GM23248 (cell line): Measurements from ENCODE around the gene DPYSL5.

Experiments used
- EZH2 ChIP-seq: fragments of 200-600 bp; sonication (generic); IDR thresholded peaks from 2 replicates; pipeline ENCODE4 v1.6.1; 2018; ENCODE audit warnings: antibody characterized with exemption, mild to moderate bottlenecking; ENCODE audit not compliant: insufficient read depth, poor library complexity, severe bottlenecking
- EZH2phosphoT487 ChIP-seq: fragments of 200-600 bp; sonication (generic); IDR thresholded peaks from 2 replicates; pipeline ENCODE4 v1.6.1; 2018; ENCODE audit warnings: antibody characterized with exemption, moderate library complexity, mild to moderate bottlenecking, low read depth; ENCODE audit not compliant: insufficient read depth

DNA sequence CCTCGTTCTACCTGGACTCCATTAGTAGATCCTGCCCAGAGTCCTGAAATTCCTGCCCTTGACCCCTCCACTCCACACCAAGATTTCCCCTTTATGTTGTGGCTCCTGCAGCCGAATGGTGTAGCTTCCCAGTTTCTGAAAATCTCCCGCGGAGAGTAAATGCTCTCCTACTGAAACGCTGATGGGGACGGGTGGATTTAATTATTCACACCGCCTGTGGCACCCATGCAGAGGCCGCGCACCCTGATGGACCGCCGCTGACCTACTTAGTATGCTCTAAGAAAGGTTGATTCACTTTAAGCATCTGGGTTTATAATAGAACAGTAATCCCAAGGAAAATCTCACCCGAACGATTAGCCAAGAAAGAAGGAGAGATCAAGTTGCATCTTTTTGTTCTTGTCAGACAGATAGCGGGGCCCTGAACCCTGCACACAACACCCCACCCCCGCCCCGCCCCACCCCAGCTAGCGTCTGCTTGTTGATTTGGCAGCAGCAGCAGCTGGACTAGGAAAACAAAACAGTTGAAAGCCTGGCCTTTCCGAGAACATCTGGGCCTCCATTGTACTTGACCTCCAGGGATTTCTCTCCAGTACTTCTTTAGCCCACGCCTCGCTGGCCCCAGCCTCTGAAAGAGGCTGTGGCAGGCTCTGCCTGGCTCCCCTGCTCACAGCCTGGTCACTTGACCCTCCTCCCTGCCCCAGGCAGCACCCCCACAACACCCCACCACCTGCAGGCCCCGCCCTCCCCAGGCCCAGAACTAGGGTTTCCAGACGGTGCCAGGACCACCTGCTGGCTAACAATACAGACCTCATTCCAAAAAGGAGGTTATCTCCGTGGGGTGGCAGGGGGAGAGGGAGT lies 53.6 kb downstream of the DPYSL5 start:
- TF ChIP-seq EZH2 (no peak), EZH2phosphoT487 (no peak)
